IMR-90 (cell line): ENCODE data around the gene RER1.

Experiments used
- CEBPB ChIP-seq: IDR thresholded peaks from 2 replicates; pipeline ENCODE4 v1.6.1; 2012; ENCODE audit warnings: low read depth, low read length, improper control_type of control experiment
- CHD1 ChIP-seq: IDR thresholded peaks from 2 replicates; pipeline ENCODE4 v1.6.1; 2012; ENCODE audit warnings: low read depth, low read length, improper control_type of control experiment
- MAFK ChIP-seq: IDR thresholded peaks from 2 replicates; pipeline ENCODE4 v1.6.1; 2012; ENCODE audit warnings: low read depth, low read length, improper control_type of control experiment
- MAZ ChIP-seq: IDR thresholded peaks from 2 replicates; pipeline ENCODE4 v1.6.1; 2012; ENCODE audit warnings: low read depth, mild to moderate bottlenecking, low read length, improper control_type of control experiment, moderate library complexity, borderline replicate concordance
- POLR2A ChIP-seq: IDR thresholded peaks from 2 replicates; pipeline ENCODE4 v1.6.1; 2012; ENCODE audit warnings: mild to moderate bottlenecking, low read depth, low read length
- RCOR1 ChIP-seq: IDR thresholded peaks from 2 replicates; pipeline ENCODE4 v1.6.1; 2012; ENCODE audit warnings: mild to moderate bottlenecking, low read length, improper control_type of control experiment; ENCODE audit not compliant: insufficient replicate concordance
- SMC3 ChIP-seq: fragments of 150-350 bp; IDR thresholded peaks from 2 replicates; pipeline ENCODE4 v1.6.1; 2016; ENCODE audit warnings: low read depth, mild to moderate bottlenecking, antibody characterized with exemption, low read length, moderate library complexity
- TF ChIP-seq, protein P1 (sequence below): conservative IDR thresholded peaks from 2 replicates; pipeline ENCODE4 v1.5.1; 2012; ENCODE audit warnings: mild to moderate bottlenecking, low read depth, low read length, improper control_type of control experiment
- TF ChIP-seq, protein P2 (sequence below): fragments of 150-350 bp; IDR thresholded peaks from 2 replicates; pipeline ENCODE4 v1.6.1; 2017; ENCODE audit warnings: mild to moderate bottlenecking, antibody characterized with exemption, low read length, low read depth

DNA sequence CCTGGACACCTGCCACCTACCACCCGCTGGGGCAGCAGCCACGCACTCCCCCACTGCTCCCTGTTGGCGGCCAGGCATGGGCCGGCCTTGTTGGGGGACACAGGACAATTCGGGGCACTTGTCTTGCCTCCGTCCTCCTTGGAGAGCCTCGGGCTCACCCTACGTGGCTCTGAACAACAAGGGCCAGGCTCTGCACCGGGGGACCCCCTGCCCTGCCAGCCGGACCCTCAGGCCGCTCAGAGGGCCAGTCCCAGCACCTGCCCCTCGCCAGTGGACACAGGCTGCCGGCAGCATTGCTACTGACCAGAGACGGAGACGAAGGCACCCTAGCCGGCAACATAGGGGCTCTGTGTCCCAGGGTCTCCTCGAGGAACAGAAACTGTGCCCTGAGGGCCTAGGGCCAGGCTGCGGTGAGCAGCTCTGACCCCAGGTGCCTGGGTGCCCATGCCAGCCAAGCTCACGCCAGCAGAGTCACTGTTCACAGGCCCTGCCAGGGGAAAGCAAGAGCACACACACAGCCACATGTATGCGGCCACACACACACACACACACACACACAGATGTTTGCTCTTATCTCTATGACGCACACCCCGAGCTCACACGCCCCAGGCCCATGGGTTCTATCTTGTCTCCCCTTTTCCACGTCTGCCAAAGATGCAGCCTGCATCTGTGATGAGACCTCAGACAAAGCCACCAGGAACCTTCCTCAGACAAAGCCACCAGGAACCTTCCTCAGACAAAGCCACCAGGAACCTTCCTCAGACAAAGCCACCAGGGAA lies 46.2 kb upstream of the RER1 start:
- TF ChIP-seq, protein P1, sequence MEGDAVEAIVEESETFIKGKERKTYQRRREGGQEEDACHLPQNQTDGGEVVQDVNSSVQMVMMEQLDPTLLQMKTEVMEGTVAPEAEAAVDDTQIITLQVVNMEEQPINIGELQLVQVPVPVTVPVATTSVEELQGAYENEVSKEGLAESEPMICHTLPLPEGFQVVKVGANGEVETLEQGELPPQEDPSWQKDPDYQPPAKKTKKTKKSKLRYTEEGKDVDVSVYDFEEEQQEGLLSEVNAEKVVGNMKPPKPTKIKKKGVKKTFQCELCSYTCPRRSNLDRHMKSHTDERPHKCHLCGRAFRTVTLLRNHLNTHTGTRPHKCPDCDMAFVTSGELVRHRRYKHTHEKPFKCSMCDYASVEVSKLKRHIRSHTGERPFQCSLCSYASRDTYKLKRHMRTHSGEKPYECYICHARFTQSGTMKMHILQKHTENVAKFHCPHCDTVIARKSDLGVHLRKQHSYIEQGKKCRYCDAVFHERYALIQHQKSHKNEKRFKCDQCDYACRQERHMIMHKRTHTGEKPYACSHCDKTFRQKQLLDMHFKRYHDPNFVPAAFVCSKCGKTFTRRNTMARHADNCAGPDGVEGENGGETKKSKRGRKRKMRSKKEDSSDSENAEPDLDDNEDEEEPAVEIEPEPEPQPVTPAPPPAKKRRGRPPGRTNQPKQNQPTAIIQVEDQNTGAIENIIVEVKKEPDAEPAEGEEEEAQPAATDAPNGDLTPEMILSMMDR: no peak
- TF ChIP-seq MAZ (no peak), POLR2A (no peak), CEBPB (no peak), SMC3 (no peak), CHD1 (no peak), RCOR1 (no peak), MAFK (no peak)
- TF ChIP-seq, protein P2, sequence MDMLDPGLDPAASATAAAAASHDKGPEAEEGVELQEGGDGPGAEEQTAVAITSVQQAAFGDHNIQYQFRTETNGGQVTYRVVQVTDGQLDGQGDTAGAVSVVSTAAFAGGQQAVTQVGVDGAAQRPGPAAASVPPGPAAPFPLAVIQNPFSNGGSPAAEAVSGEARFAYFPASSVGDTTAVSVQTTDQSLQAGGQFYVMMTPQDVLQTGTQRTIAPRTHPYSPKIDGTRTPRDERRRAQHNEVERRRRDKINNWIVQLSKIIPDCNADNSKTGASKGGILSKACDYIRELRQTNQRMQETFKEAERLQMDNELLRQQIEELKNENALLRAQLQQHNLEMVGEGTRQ: no peak
